Erythroblast (primary cell): ENCODE results near the gene ANAPC1.
"Not testable (repeated sequence)": the region's sequence is repeated elsewhere in the genome, so short reads cannot be mapped to it uniquely, and the experiment has no call there.

ENCODE experiments used
- GATA1 ChIP-seq: IDR thresholded peaks from 2 replicates; pipeline ENCODE4 v1.6.1; 2011; ENCODE audit warnings: low read depth, mild to moderate bottlenecking, control low read depth, low read length, moderate library complexity
- POLR2A ChIP-seq: IDR thresholded peaks from 2 replicates; pipeline ENCODE4 v1.6.1; 2011; ENCODE audit warnings: mild to moderate bottlenecking, low read length

DNA sequence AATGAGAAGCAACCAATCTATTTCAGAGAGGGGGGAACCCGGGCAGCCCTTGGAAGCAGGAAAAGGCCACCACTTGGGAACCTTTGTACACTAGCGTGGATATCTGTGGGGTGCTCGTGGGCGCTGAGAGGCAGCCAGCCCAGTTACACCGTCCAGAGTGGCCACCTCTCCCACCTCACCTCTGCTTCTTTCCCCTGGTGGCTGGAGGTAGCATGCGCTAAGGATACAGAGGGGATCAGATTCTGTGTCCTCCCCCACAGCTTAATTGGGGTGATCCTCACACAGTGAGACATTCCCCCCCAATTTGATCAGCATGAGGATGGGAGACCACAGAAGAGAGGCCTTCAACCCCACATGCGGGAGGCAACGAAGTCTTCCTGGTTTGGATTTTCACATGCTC is 117.7 kb downstream of the ANAPC1 start:
- TF ChIP-seq POLR2A, GATA1: not testable (repeated sequence)
